DND-41 (cell line): ENCODE measurements around the gene ATG9A.

Experiments
- EZH2 ChIP-seq: IDR thresholded peaks from 3 replicates; pipeline ENCODE4 v1.6.1; 2012; ENCODE audit warnings: borderline replicate concordance, low read depth, mild to moderate bottlenecking, moderate library complexity, low read length, inconsistent platforms; ENCODE audit not compliant: severe bottlenecking
- TF ChIP-seq, protein P1 (sequence below): IDR thresholded peaks from 2 replicates; pipeline ENCODE4 v1.5.1; 2012; ENCODE audit warnings: borderline replicate concordance, low read length, moderate library complexity, mild to moderate bottlenecking; ENCODE audit not compliant: poor library complexity, severe bottlenecking; ENCODE audit errors: extremely low read depth

DNA sequence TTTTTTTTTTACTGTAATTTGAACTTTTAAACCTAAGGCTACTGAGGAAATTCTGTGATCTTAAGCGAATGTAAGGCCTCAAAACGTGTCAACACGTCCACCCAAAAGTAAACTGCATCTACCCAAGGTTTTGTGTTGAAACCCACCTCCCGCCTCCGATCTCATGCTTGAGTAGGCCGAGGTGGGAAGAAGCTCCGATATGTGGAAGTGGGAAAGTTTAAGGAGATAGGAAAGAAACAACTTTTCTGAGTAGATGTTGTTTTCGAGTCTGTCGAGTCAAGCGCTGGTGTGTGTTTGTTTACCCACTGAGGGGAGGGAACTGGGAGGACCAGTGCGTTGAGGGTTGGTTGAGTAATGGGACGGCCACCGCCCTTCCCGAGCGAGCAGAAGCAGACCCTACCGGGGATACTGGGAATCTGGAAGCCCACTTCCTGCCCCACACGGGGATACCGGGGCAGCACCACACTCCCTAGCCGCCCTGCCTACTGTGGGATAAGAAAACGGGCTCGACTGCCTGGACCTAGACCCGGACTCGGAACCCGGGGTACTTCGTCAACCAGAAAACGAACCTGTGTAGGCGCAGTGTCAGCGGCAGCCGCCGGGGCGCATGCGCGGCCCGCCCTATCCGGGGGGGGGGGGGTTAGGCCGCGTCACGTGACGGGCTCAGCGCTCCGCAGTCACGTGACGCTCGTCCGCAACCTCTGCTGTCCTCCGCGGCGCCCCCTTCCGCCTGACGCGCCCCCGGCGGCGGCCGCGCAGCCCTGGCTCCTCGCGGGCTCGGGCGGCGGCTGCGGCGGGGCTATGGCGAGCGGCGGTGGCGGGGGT is 51.7 kb downstream of the ATG9A start, which contains the start of gene RETREG2:
- TF ChIP-seq, protein P1, sequence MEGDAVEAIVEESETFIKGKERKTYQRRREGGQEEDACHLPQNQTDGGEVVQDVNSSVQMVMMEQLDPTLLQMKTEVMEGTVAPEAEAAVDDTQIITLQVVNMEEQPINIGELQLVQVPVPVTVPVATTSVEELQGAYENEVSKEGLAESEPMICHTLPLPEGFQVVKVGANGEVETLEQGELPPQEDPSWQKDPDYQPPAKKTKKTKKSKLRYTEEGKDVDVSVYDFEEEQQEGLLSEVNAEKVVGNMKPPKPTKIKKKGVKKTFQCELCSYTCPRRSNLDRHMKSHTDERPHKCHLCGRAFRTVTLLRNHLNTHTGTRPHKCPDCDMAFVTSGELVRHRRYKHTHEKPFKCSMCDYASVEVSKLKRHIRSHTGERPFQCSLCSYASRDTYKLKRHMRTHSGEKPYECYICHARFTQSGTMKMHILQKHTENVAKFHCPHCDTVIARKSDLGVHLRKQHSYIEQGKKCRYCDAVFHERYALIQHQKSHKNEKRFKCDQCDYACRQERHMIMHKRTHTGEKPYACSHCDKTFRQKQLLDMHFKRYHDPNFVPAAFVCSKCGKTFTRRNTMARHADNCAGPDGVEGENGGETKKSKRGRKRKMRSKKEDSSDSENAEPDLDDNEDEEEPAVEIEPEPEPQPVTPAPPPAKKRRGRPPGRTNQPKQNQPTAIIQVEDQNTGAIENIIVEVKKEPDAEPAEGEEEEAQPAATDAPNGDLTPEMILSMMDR = peak; percentile 53
- no peak for TF ChIP-seq EZH2
